UCSD-AML1 (cell line): Measurements from ENCODE around the gene MAST4.
A peak's percentile ranks its signal among the peaks of the same experiment; 100 is the strongest.

Experiments
- DNase-seq: peaks from one replicate; lab custom pipeline; 2025; ENCODE audit not compliant: unreplicated experiment; lab: John Stamatoyannopoulos, UW

Gene MAST4

DNA sequence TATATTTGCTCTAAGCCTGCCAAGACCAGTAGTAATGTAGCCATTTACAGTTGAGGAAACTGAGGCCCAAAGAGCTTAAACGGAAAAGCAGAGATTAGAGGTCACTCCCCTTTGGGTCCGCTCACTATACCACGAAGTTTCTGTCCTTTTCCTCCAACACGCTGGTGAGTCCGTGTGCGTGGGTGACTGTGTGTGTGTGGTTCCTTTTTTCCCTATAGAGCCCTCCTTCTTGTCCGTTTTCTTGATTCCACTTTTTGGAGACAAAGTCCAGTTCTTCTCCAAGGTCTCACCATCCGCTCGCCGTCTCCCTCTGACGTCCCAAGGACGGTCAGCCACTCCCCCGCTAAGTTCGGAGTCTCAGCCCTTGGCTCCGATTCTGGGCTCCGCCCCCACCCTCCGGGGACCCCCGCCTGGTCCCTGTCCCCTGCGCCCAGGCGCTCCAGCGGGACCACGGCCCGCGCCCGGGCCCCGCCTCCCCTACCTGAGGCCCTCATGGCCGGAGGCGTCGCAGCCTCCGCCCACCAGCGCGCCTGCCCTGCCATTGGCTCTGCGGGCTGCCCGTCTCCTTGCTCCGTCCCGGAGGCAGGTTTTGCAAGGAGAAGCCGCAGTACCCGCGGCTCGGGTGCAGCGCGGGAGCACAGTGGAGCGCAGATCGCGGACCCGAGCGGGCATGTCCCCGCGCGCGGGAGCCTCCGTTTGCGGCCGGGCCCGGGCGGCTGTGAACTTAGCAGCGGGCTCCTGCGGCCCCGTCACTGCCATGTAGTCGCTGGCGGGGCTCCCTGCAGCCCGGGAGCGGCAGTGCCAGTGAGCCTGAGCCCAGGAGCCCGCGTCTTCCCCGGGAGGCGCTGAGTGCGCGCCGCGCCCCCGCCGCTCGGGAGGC is at the start of gene MAST4:
Gene MAST4, plus strand, starts transcription at position 638 of the 880 bp plus-strand sequence. CDS start 263 bp downstream, outside the sequence.
- peak; percentile 56 for DNase-seq

DNA sequence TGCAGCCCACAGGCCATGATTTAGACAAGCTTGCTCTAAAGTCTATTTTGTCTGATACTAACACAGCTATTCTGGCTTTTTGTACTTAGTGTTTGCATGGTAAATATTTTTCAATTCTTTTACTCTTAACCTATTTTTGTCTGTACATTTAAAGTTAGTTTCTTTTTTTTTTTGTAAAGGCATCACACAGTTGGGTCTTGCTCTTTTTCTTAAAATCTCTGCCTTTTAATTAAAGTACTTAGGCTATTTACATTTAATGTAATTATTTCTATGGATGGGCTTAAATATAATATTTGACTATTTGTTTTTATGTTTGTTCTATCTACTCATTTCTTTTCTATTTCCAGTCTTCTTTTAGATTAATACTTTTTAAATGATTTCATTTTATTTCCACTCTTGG is 49.7 kb upstream of the MAST4 start:
- DNase-seq = no peak

DNA sequence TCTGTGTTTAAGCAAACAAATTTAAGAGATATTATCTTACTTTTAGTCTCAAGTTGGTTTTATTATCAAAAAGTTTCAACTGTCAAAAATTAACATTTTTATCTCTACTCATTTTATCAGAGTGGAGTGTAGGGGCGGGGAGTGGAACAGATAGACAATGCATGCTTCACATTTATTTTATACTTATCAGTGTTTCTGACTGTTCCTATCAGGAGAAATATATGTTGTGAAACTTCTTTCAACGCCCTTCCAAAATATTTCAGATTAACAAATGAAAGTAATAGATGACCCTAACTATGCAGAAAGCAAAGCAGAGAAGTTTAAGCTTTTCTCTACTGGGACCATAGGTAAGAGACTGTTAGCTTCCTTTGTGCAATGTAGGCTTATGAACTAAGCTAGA is 44.9 kb upstream of the MAST4 start:
- DNase-seq = no peak

DNA sequence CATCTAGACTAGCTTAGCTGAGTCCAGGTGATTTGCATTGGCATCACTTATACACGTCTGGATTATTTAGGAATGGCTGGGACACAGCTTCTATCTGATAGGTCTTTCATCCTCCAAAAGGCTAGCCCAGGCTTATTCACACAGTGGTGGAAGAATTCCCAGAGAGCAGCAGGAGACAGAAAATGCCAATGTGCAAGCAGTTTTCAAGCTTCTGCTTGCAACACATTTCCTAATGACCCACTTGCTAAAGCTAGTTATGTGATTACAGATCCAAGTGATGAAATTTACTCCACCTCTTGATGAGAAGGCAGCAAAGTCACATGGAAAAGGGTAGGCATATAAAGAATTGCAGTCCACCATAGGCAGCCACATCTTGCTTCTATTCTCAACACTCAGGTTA is 44.2 kb upstream of the MAST4 start:
- no peak for DNase-seq

DNA sequence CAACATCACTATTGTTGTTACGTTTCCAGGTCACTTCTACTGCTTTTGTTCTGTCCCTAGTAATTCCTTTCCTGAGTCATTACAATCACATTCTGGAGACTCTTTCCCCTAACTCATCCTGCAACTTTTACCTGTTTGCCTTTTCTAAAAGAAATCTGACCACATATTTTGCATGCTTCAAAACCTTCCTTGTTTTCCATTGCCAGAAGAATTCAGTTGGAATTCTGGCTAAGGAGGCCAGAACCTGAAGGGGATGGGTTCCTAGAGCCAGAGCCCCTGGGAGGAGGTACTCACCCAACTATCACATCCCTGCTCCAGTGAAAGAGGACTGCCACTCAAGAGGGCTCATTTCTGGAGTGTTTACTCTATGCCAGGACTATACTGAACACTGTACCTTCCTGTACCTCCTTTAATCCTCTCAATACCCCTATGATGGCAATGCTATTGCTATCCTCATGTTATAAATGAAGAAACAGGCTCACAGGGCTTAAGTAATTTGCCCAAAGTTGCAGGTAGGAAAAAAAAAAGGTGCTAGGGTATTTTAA is 42.8 kb upstream of the MAST4 start:
- DNase-seq = no peak

DNA sequence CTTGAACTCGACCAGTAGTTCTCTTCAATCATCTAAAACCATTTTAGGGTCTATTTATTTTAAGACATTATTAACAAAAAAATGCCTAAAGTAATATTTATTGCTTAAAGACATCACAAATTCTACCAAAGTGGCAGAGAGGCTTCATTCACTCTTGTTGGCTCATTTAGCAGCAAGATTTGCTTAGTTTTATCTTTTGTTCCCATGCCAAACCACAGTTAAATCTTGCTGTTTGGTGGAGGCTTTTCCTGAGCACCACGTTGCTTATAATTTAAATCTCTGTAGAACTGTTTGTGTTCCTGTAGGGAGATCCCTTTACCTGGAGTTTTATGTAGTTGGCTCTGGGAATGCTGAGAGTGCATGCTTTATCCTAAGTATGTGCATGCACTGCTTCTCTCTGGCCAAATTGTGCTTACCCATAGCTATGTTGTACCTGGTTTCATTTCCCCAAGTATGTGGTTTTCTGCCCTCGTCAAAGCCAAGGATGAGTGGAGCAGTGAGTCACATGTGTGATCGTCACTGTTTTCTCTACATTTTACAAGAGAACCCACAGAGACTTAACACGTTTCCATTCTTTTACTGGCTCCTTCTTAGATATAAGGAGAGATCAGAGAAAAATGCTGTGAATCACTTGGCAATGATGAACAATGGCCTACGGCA is 42.1 kb upstream of the MAST4 start:
- no peak for DNase-seq

DNA sequence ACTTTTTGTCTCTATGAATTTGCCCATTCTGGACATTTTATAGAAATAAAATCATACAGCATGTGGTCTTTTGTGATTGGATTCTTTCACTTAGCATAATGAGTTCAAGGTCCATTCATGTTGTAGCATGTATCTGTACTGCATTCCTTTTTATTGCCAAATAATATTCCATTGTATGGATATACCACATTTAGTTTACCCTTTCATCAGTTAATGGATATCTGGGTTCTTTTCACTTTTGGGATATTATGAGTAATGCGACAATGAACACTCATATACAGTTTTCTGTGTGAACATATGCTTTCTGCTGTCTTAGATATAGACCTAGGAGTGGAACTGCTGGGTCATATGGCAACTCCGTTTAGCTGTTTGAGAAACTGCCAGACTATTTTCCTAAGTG is 41.3 kb upstream of the MAST4 start:
- no peak for DNase-seq

DNA sequence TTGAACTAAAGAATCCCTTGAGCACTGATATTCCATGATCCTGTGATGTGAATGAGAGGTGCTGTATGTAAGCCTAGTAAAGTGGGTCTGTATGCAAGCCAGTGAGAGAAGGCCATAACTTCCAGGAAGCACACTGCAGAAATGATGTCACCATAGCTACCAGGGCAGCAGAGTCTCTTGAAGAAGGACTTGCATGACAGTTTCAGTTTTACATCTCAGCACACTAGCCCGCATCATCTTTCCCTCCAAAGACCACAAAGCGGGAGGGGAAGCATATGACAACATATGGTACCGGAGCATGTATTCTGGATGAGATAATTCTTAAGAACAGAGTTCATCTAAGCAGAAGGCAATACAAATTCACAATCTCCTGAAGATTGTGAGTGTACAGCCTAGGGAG is 37.6 kb upstream of the MAST4 start:
- no peak for DNase-seq

DNA sequence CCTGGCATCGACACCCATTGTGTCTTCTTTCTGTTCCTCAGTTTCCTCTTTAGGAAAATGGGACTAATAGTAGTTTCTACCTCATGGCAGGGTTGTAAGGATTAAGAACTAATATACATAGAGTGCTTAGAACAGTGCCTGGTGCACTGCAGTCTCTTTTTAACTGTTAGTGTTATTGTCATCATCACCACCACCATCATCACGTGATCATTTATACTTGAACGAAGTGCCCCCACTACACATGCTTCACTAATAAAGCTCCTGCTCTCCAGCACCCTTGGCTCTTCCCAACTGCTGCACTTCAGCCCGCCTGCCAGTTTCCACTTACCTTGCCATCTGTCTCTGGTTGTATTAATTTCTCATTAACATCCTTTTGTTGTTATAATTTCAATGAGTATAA is 35.8 kb upstream of the MAST4 start:
- DNase-seq = no peak

DNA sequence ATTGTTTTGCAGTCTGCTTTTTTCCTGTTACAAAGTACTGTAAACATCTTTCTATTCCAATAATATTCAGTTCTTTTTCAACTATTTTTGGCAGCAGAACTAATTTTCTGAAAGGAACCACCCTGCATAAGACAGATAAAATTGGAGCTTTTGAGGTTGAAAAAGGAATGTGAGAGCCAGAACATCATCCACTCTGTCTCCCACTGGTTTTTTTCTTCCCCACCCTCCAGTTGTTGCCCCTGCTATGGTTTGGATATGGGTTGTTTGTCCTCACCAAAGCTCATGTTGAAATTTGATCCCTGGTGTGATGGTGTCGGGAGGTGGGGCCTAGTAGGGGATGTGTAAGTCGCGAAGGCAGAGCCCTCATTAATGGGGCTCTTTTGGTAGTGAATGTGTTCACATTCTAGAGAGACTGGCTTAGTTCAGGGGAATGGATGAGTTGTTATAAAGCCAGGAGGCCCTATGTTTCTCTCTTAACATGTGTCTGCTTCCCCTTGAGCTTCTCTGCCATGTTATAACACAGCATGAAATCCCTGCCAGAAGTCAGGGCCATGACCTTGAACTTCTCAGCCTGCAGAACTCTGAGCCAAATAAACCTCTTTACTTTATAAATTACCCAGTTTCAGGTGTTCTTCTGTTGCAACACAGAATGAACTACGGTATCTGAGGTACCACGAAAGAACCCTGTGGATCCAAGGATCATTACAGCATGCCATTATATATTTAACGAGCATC is 34.8 kb upstream of the MAST4 start:
- DNase-seq = no peak

DNA sequence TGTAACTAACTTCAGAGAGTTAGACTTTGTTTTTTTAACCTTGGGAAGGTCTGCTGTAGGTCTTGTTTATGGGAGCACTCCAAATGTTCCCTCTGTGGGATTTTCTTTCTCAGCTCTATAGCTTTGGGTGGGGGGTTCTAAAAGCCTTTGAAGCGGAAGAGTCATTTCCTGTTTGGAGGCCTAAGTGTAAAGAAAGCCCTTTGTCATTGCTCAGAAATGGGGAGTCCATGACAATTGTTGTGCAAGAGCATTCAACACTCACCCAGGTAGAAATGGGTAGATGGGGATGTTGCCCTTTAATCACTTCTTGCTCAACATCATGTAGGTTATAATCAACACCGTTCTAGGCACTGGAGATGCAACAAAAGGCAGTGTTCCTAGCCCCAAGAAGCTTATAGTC is 30.3 kb upstream of the MAST4 start:
- no peak for DNase-seq

DNA sequence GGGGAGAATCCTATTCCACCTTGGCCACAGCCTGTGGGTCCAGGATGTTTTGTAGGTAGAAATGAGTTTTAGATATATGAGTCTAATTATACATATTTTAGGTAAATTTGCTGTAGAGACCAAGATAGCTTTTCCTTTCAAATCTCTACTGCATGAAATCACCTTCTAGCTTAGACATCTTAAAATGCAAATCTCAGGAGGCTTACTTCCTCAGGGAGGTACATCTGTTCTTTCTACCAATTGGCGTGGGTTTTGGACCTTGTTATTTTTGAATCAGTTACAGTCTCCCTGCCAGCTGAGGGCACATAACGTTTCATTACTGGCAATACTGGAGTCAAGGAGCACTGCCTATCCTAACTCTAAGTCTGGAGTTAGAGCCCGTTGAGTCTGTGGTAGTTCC is 28.7 kb upstream of the MAST4 start:
- no peak for DNase-seq

DNA sequence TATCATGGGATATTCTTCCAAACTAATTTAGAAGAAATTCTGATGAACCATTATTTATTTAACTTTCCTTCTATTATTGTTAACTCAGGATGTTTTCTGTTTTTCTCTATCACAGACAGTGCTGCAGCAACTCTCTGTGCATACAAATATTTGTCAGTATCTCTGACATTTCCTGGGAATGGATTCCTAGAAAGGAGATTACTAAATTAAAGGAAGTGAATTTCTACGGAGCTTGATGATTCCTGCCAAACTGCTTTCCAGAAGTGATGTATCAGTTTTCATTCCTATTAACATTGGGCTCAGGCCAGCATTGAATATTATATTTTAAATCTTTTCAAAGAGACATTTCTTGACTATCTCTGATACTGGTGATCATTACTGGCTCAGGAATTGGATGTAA is 26.0 kb upstream of the MAST4 start:
- no peak for DNase-seq

DNA sequence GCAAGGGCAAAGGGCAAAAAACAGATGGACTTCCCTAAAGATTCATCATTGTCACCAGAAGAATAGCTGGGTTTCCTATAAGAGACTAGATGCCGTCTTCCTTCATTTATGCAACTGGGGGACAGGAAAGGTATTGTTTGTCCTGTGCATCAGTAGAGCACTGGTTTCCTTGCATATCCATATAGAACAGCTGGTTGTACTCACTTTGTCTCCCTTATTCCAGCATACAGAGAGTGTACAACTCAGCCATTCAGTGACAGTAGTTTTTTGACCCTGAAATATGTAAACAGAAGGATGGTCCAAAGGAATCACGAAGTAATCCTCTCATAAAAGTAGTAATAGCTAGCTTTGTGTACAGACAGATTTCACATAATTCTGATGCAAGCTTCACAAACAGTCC is 22.5 kb upstream of the MAST4 start:
- DNase-seq = no peak

DNA sequence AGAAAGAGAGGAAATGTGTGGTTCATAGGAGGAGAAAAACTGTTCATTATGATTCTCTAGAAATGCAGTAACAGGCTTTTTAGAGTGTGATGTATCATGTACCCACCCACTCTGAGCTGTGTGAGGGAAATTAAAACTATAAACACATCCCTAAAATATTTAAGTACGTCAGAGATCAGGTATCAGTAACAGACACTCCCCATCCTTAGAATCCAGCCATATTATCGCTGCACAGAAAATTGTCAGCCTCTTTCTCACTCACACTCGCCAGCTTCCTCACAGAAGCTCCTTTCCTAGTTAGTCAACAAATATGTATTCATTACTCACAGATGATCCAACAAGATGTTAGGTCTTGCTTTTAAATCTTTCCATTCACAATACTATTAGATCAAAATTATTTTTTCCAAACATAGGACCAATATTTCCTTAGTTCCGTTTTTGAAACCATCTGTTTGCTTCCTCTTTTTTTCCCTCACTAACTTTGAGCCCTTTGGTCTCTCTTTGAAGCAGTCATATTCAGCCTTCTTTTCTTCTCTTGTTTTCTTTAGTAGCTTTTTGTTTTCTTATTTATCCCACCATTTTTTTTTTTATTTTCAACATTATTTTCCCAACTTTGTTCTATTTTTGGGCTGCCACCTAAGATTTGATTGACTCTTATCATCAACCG is 13.6 kb upstream of the MAST4 start:
- DNase-seq = no peak

DNA sequence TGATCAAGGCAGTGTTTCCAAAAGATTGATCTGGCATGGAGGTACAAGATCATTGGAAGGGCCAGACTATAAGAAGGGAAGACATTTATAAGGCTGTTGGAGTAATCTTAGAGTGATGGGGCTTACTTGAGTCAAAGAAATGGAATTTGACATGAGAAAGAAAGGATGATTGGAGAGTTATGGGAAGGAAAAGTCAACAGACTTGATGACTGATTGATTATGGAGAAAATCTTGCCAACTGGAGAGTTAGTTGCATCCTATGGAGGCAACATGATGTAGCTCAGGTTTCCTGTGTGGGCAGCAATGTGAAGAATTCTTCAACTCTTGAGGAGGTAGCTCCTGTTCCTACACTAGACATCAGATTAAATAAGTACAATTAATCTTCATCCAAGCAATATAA is 10.9 kb upstream of the MAST4 start:
- no peak for DNase-seq

DNA sequence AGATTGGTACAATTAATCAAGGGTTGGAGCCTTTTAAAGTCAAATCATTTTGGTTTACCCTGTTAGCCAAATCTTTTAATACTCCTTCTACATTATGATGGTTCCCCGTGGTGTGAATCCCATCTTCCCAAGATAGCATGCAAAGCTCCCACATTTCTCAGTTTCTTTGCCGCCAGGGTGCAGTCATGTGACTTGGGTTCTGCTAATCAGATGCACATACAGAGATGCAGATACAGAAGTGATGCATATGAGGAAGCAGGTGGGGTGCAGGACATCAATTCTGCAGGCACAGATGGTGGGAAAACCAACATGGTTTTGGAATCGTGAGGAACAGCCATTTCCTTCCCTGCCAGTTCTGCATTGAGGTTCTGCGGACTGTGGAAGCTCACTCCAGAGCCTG is 8.4 kb upstream of the MAST4 start:
- DNase-seq = no peak

DNA sequence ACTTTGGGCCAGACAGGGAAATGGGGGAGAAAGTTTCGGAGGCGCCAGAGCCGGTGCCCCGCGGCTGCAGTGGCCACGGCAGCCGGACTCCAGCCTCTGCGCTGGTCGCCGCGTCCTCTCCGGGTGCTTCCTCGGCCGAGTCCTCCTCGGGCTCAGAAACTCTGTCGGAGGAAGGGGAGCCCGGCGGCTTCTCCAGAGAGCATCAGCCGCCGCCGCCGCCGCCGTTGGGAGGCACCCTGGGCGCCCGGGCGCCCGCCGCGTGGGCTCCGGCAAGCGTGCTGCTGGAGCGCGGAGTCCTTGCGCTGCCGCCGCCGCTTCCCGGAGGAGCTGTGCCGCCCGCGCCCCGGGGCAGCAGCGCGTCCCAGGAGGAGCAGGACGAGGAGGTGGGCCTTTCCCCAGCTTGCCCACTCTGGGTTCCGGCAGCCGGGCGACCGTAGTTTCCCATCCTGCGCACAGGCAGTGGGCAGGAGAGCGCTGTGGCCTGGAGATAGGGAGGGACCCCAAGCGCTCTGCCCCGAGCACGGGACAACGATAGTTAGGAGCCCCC is 516 bp downstream of the MAST4 start:
- no peak for DNase-seq

DNA sequence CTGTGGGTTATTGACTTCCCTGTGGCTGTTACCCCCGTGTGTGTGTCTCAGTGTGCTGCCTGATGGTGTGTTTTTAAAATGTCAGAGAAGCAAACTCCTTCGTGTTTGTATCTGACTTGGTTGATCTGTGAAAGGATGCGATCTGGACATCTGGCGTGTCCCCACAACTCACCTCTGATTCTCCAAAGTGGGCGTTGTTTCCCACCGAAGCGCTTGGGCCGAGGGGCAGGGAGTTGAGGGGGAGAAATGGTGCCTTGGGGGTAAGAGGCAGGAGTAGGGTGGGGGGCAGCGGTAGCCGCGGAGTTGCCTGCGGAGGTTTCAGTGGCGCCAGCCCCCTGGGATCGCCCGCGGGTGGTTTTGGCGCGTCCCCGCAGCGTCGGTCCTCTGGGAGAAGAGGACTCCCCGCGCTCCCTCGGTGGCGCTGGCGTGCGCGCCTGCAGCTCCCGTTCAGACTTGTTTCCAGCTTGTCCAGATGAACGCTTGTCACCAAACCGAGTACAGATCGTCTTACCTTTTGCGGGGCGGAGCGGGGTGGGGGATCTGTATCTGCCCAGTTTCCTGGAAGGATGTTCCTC is 1.1 kb downstream of the MAST4 start:
- no peak for DNase-seq

DNA sequence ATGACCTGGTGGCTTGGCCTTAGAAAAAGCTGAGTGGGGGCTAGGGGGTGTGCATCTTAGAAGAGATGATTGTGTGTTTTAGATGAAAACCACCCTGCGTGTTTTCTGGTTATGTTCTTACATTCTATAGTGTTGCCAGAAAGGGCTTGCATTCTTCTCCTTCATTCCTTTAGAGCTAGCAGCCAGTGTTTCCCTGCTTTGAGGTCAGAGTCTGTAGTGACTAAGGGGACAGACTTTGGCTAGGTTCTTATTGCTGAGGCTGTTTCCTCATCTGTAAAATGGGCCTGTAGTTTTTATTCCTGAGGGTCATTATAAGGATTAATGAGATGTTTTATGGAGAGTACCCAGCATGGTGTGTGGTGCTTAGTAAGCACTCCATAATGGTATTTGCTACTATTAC is 6.4 kb downstream of the MAST4 start:
- DNase-seq = no peak
